Esophagus mucosa (tissue), 1 donor: Measurements from ENCODE around the gene CREBZF. TPM values are rescaled to one million over a fixed set of nuclear protein-coding genes. Genes with fewer than 3 reads are reported as not detected.
A peak's percentile ranks its signal among the peaks of the same experiment; 100 is the strongest.

ENCODE experiments used
- ATAC-seq: fragments of 200-7000 bp; cut with Tn5 transposase; one replicate; pipeline ENCODE4 v1.9.1; 2020
- total RNA-seq: library from RNA; stranded (reverse); gene quantifications from one replicate; pipeline ENCODE4 v1.2.4, GENCODE V29; 2023
- donor health status: DM: yes; HTN: yes; CAD: no.

Gene CREBZF, protein sequence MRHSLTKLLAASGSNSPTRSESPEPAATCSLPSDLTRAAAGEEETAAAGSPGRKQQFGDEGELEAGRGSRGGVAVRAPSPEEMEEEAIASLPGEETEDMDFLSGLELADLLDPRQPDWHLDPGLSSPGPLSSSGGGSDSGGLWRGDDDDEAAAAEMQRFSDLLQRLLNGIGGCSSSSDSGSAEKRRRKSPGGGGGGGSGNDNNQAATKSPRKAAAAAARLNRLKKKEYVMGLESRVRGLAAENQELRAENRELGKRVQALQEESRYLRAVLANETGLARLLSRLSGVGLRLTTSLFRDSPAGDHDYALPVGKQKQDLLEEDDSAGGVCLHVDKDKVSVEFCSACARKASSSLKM
- total RNA-seq: 12.8 TPM

DNA sequence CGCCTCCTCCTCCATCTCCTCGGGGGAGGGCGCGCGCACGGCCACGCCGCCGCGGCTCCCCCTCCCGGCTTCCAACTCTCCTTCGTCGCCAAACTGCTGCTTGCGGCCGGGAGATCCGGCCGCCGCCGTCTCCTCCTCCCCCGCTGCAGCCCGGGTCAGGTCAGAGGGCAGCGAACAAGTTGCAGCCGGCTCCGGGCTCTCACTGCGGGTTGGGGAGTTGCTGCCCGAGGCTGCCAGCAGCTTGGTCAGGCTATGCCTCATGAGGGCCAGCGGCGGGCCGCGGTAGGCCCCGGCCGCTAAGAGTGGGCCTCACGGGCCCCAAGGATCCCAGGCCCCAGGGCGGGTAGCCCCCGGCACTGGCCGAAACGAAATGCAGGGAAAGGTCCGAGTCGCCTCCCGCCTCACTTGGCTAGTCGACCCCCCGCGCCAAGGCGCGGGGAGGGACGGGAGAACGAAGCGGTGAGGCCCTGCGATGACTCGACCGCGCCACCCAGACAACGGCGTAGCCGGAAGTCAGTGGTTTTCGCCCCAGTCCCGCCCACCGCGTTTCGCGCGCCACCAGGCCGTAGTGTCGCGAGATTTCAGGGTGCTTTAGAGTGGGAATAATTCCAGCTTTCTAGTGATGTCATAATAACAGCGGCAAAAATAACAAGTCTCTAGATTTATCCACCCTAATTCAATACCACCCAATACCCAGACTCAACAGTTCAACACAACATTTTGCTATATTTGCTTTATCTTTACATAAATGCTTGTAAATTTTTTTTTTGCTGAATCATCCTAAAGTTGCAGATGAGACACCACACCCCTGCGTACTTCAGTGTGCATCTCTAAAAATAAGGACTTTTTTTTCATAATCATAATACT is at the start of gene CREBZF:
CREBZF (minus strand) TSS at position 515 of the 867 bp plus-strand sequence; CDS start at position 261, 254 bp downstream.
- peak; percentile 98 for ATAC-seq

DNA sequence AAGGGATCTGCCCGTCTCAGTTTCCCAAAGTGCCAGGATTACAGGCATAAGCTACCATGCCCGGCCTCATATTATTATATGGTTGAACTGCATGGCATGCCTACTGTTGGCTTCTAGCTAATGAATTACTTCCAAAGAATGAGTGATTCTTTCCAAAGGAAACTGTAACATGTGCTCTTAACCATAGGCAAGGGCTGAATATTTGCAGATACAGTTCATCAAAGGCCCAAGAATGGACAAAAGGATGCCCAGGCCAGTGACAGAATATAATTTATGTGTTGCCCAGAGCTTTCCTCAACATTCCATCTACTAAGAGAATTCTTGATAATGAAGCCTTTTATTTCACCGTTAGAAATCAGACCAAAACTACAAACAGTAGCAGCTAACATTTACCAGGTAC is 48.0 kb upstream of the CREBZF start:
- no peak for ATAC-seq

DNA sequence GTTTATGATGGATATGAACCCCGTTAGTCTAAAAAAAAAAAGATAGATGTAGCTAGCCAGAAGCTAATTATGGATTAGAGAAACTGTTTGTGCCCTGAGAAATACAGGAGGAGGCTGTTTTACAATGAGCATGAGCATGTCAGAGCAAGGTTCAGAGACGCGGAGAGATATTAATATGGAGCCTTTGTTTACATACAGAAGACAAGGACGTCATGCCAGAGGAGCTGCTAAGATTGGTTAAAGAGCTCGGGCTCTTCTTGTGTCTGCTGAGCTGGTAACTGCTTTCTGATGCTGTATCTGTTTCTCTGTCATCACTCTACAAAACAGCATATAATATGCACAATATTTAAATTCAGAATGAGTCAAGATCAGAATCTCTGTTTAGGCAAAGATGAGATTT is 46.0 kb upstream of the CREBZF start:
- no peak for ATAC-seq

DNA sequence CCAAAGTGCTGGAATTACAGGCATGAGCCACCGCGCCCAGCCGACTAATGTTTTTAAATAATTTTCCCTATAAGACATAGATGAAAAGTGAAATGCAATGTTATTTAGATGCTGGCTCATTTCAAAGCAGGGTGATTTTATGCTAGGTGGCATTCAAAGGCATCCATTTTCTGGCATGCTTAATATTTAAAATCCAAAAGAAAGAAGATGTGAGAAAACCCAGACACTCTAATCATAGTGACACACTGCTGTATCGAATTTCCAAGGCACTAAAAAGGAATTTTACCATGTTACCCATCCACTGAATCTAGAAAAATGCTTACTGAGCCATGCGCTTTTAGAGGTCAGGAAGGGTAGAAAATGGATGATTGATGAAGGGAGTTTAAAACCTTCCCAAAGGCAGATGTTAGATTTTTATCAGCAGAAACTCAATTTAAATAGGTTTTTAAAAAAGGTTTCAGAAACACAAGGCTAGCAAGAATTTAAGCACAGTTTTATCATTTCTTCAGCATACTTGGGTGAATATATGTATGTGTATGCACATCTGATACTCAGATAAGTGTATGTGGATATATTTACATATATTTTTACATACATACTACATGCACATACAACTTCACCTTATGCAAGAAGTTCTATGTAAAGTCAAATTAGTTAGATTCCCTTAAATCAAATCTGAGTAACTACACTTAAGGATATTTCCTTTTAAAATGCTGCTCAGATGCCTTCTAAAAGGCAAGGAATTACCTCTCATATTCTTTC is 45.2 kb upstream of the CREBZF start:
- ATAC-seq: no peak

DNA sequence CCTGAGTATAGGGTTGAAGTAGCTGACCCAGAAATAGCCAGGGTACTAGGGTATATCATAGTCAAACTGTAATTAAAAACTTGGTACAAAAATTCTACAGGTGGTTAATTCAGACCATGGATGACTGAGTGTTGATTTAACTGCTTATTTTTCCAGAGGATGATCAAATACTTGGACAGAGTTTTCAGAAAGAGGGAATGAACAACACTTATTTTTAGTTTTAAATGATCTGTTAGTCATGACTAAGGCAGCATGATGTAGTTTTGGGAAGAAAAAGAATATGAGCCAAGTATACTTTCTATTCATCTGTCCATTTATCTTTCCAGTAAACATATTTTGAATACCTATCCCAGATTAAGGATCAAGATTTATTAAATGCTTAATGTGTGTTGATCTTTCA is 40.9 kb upstream of the CREBZF start:
- ATAC-seq: no peak

DNA sequence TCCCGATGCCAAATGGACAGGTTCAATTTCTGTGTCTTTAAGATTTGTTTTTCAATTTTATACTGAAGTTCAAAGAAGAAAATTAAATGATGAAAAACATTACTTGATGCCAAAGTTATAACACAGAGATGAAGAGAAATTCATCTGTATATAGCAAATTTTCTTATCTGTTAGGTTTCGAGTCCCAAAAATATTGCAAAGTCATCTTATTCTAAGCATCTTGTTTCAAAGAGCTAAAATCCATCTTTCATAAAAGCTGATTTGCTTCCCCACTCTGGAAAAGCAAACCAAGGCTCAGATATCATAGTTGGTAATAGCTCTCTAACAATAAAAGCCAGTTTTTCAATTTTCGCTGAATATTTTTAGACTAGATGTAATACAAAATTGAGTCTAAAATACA is 40.0 kb upstream of the CREBZF start:
- ATAC-seq: no peak

DNA sequence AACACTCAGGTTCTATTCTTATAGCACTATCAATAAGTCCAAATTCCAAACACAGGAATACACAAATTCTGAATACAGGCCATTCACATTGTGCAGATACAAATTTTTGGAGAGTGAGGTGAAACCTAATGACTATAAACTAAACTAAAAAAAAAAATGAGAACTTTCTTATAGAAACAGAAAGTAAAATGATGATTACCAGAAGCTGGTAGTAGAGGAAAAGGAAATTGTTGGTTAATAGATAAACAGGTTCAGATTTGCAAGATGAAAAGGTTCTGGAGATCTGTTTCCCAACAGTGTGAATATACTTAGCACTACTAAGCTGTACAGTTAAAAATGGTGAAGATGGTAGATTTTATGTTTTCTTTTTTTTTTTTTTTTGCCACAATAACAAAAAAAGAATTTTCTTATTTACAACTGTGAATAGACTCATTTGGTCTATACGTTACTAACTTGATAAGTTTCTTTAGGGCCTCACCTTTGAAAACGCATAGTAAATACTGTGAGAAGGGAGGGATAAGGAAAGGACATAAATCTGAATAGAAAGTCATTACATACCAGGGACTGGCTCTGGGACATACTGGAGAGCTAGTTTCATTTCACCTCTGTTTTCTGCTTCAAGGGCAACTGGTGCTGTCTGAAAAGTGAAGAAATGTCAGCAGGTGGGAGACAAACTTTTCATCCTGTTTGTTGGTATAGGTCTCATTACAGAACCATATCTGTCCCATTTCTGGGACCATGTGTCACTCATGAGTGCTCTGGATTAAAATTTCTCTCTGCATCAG is 35.2 kb upstream of the CREBZF start:
- no peak for ATAC-seq

DNA sequence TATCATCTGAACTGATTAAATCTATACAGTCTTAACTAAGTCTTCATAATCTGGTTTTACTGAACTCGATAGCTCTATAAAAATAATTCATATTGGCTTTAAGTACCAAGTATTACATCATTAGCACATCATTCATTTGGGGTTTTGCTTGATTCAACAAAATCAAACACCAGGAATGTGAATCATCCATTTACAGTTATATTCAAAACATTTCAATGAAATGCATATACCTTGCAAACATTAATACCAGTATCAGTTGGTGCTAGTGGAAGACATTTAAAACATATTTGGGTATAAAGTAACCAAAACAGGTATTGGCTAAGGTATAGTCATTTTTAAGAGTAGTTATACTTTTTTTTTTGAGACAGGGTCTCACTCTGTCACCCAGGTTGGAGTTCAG is 33.3 kb upstream of the CREBZF start:
- ATAC-seq: no peak

DNA sequence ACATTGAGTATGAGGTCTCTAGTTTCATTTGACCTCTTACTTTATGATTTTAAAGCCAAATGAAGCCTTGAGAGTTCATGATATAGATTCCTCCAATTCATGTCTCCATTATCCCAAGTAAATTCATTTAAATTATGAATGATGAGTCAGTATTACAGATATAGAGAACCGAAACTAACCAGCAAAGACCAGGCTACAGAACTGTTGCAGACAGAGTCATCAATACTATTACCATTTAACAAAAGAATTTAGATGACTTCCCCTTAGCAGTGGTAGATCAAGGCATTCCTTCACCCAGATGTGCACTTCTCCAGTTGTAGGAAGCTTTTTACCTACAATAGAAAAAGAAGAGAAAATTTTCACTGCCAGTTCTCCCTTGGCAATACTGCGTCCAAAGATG is 32.8 kb upstream of the CREBZF start:
- no peak for ATAC-seq

DNA sequence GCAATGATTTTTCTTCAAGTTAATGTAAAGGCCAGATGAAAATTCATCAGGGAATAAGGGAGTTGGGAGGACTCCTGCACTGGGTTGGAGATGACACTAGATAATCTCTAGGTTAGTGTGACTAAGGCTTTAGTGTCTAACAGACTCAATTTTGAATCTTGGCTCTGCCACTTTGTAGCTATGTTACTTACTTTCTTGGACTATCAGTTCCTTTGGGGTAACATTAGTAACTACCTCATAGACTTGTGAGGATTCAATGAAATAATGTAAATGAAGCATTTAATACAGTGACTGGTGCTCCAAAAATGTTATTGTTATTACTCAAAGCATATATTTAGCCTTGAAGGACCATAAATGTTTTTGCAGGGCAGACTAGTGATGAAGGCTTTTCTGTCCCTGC is 30.6 kb upstream of the CREBZF start:
- ATAC-seq: no peak

DNA sequence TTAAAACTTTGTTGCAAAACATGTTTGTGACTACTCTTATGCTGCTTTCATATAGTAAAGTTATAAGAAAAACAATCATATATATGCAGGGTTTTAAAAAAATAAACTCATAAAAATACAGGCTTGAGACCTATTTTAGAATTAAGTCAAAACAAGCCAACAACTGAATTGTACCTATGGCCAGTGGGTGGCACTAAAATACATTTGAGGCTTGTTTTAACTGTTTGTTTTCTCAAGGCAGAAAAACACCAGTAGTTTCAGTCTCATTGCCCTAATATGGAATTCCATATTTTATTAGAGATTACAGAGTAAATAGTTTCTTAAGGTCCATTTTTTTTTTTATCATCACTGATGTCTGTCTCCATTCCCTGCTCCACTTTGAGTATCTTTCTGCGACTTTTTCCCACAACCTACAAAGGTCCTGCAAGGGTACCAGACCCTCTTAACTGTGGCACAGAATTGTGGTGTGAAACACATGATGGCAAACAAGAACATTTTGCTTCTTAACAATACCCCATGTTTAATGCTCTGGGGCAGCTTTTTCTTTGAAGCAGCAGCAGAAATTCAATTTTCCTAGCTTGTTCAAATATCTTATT is 29.6 kb upstream of the CREBZF start:
- ATAC-seq: no peak

DNA sequence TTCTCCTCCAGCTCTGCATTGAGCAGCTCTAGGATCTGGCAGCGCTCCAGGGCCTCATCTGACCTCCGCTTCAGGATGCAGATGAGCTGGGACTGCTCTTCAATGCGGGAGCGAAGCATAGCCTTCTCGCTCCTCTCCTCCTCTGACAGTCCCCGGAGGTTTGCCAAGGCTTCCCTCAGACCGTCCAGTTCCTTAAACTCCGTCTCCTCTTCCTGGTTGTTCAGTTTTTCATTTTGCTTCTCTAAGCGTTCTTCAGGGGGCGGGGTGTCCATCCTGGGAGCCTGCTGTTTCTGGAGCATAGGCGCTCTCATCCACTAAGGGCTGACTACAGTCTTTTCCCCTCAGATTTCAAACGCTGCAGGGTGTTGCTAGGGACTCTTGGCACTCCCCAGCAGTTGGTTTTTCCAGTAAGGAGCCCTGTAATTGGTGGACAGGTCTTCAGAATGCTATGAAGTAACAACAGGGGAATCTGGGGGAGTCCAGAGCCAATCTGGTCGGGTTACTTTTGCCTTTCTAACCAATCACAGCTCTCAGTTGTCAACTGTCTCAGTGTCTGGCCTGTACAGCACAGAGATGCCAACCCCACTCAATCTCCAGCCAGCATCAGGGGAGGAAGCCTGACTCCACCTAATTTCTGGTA is 21.0 kb upstream of the CREBZF start, which contains the start of gene CCDC89:
CCDC89 (minus strand) TSS at position 376 of the 640 bp plus-strand sequence; CDS start at position 311, 65 bp downstream.
- peak; percentile 69 for ATAC-seq

DNA sequence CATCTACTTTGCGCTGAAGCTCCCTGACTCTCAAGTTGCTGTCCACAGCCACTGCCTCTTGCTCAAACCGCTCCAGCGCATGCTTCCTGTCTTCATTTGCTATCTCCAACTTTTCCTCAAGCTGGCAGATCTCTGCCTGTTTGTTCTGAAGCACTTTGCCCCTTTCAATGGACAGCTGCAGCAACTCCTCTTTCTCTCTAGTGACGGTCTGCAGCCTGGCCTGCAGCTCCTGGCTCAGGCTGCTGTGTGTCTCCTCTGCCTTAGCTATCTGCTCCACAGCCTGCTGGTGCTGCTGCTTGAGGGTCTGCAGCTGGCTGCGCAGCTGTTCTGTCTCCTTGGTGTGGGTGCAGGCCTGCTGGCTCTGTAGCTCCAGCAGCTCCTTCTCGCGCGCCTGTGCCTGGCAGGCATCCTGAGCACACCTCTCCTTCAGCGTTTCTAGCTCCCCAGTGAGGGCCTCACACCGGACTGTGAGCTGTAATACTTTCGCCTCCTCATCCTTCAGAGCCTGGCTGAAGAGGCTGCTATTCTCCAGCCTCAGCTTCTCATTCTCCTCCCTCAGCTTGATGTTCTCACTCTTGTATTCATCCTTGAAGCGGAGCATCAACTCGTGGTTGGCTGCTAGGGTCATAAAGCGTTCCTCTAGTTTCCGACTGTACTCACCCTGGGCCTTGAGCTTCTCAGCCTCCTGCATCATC is 20.3 kb upstream of the CREBZF start:
- no peak for ATAC-seq

DNA sequence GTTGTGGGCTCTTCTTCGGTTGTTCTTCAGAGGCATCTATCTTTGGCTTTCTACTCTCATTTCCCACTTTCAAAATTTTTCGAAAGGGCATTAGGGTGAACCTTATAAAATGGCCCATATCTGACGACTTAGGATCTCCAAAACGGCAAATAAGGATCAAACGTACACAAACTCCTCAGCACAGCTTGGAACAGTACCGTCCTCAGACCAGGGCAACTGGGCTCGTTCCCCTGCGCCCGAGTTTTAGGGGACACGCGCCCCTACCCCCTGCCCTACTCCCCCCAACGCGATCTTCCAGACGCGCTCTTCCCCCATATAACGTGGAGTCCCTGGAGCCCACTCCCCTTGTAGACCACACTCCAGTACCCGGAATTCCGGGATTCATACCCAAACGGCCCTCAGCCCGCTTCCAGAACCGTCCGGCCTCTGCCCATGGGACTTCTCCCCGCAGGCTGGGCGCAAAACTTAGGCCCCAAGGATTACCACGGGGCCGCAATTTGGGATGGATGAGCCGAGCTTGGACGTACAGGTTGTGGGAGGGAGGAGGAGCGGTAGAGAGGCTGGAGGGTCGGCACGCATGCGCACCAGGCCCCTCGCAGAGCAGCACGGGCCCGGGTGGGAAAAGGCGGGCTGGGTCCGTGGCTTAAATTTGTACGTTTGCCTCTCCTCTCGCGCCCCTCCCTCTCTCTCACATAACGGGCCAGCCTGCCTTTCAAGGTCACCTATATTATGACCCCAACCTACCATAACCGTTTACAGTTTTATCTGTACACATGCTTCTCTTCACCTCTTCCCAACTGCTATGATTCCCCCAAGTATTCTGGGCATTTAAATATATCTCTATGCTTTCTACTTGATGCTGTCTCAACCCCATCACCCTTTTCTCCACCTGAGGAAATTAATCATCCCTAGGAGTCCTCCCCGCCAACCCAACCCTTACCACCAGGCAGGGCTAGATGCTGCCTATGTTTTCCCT is 17.7 kb upstream of the CREBZF start:
- peak; percentile 32 for ATAC-seq

DNA sequence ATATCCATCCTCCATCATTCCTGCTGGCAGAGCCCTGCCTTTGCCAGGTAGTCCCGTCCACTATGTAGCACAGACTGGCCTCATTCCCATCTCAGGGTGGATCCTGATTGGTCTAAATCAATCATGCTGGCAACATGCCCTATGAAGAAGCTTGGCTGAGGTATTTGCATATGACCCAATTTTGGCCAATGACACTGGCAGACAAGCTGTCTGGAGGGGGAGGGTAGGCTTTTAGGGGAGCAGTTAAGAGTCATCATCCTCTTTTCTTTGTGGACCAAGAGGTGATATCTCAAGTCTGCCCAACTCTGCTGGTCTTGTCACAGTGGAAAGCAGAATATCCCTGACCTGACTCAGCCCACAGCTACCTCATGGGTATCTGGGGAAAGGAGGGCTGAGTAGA is 16.0 kb upstream of the CREBZF start:
- no peak for ATAC-seq

DNA sequence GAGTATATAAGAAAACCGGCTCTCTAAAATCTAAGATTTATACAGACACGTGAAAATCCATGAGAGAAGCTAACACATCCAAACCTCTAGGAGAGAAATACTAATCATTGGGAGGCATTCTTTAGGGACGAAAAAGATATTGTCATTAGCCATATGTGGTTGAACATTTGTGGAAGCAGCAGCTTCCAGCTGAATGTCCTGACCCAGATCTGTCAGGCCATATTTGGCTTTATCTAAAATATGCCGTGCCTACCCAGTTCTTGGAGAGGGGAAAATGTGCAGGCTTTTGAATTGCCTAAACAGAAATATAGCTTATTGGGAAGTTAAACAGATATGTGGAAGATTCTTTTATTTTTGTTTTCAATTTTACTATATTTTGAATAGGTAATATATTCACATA is 14.6 kb upstream of the CREBZF start:
- ATAC-seq: no peak

DNA sequence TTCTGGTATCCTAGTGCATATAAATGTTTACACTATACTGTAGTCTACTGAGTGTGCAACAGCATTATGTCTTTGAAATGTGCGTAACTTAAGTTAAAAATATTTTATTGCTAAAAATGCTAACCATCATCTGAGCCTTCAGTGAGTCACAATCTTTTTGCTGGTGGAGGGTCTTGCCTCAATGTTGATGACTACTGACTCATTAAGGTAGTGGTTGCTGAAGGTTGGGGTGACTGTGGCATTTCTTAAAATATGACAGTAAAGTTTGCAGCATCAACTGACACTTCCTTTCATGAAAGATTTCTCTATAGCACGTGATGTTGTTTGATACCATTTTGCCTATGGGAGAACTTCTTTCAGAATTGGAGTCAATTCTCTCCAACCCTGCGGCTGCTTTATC is 8.5 kb upstream of the CREBZF start:
- no peak for ATAC-seq

DNA sequence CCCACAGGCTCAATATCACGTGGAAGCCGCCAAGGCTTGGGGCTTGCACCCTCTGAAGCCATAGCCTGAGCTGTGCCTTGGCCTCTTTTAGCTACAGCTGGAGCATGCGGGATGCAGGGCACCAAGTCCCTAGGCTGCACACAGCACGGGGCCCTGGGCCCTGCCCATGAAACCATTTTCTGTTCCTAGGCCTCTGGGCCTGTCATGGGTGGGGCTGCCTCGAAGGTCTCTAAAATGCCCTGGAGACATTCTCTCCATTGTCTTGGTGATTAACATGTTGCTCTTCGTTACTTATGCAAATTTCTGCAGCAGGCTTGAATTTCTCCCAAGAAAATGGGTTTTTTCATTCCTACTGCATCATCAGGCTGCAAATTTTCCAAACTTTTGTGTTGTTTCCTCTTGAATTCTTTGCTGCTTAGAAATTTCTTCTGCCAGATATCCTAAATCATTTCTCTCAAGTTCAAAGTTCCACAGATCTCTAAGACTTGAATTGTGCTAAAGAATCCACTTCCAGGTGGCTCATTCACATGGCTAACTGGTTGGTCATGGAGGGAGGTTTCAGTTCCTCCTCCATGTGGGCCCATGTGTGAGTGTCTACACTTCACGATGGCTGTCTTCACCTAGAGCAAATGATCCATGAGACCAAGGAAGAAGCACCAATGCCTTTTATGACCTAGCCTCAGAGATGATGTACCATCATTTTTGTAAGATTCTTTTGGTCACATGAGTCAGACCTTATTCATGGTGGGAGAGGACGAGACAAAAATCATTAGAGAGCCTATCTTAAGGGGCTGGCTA is 7.4 kb upstream of the CREBZF start:
- no peak for ATAC-seq
